Dermis blood vessel endothelial cell (primary cell): ENCODE results near the gene JAKMIP1. TPM values are rescaled to one million over a fixed set of nuclear protein-coding genes. Genes with fewer than 3 reads are reported as not detected.
A peak's percentile ranks its signal among the peaks of the same experiment; 100 is the strongest.
"Not testable (repeated sequence)": the region's sequence is repeated elsewhere in the genome, so short reads cannot be mapped to it uniquely, and the experiment has no call there.

ENCODE experiments used
- DNase-seq: peaks from one replicate; pipeline ENCODE4 v3.0.0; 2010
- total RNA-seq: library from RNA; depleted of rRNA; stranded (reverse); fragments of >200 nt; gene quantifications from 2 replicates; pipeline ENCODE4 v1.2.3, GENCODE V29; 2014

Gene JAKMIP1
- total RNA-seq, 1 donor from 2014 or later, result not detected

DNA sequence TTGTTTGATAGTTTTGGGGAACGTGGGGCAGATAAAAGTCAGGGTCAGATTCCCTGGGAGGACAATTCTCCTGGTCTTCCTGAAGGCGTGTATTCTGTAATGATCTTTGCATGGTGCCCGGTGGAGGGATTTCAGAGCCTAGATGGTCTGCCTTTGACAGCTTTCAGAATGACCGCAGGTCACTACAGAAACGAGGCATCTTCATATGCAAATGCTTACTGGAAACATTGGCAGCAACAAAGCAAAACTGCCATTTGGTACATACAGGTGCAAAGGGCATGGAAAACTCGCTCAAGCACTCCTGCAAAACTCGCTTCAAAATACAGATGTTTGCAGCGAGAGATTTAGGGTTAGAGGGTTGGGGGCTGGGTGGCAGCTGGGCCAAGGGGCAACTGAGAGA is 190.9 kb downstream of the JAKMIP1 start:
- no peak for DNase-seq

DNA sequence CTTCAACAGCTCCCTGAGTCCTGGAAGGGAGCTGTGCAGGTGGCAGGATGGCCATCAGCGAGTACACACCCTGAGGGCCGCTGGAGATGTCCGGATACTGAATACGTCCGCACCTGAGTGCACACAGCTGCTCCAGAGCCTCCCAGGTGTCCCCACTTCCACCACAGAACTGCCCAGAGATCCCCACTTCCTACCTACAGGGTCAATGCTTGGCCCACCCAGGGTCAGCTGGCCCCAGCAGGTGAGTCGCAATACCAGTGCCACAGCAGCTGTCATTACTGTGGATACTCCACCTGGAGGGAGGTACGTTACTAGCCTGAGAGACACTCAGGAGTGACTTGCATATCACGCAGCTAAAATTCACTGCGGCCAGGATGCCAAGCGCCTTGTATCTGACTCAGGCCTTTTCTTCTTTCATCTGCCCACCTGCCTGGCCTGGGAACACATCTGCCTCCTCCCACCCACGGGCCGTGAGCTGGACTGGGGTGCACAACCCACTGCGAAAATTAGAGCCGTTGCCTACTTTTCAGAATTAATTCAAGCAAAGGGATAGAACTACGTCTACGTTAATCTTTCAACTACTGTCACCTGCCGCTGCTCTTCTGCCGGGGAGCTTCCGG is 191.5 kb downstream of the JAKMIP1 start:
- DNase-seq, result no peak

DNA sequence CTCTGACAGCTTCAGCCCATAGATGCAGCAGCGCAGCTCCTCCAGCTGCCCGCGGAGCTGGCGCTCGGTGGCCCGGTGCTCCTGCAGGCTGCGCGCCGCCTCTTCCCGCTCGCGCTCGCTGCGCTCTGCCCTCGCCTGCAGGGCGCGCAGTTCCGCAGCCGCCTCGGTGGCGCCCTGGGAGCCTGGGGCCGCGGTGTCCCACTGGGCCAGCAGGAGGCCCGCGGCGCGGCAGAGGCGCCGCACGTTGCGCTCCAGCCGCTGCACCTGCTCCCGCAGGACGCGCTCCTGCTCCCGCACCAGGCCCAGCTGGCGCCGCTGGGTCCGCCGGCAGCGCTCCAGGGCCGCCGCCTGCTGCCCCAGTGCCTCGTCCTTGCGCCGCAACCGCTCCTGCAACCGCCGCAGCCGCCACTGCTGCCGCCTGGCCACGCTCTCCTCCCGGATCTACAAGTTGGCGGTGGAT is 192.2 kb downstream of the JAKMIP1 start:
- peak; percentile 7 for DNase-seq

DNA sequence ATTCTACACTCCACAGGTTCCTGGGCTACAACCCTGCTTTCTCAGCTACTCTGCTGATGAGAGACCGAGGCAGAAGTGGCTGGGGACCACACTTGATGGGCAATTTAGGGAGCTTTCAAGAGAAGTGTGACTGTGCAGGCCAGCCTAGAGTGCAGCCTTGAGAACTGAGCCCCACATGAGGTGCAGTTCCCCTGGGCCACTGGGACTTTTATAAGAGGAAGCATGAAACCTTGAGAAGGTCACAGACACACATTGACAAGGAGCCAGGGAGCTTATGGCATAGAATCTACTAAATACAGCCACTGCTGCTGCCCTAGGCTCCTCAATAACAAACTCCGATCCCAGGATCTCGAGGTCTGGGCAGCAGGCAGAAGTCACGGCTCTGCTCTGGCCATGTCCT is 195.2 kb downstream of the JAKMIP1 start:
- no peak for DNase-seq

DNA sequence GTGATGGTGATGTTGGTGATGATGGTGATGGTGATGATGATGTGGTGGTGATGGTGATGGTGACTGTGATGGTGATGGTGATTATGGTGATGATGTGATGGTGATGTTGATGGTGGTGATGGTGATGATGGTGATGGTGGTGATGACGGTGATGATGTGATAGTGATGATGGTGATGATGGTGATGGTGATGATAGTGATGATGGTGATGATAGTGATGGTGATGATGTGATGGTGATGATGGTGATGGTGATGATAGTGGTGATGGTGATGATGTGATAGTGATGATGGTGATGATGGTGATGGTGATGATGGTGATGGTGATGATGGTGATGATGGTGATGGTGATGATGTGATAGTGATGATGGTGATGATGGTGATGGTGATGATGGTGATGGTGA is 196.9 kb downstream of the JAKMIP1 start:
- not testable (repeated sequence) for DNase-seq

DNA sequence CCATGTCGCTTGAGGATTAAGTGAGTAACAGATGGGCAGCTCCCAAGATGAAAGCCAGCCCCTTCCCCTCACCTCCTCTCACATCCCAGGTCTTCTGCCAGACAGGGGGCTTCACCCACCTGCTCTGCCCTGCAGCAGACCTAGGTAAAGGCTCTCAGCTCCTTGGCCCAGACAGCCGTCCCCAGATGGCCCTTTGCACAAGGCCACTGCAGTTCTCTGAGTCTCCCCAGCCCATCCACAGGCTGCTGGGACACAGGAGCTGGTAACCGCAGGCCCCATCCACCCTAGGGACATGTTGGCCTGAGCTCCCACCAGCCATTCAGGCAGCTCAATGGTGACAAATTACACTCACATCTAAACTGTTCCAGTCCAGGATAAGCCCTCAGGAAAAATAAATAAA is 197.4 kb downstream of the JAKMIP1 start:
- DNase-seq, result no peak

DNA sequence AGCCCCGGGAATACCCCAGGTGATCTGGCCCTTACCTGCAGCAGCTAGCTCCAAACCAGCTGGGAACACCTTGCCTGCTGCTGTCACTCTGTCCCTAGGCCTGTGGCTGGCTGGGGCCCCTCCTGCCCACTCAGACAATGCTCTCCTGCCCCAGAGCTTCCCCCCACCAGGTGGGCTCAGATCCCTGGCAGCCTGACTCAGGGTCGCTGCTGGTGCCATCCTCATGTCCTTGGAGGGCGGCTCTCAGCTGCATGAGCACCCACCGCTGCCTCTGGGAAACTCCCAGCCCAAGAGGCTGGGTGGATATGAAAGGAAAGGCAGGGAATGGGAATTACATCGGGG is 197.9 kb downstream of the JAKMIP1 start:
- DNase-seq, result no peak

DNA sequence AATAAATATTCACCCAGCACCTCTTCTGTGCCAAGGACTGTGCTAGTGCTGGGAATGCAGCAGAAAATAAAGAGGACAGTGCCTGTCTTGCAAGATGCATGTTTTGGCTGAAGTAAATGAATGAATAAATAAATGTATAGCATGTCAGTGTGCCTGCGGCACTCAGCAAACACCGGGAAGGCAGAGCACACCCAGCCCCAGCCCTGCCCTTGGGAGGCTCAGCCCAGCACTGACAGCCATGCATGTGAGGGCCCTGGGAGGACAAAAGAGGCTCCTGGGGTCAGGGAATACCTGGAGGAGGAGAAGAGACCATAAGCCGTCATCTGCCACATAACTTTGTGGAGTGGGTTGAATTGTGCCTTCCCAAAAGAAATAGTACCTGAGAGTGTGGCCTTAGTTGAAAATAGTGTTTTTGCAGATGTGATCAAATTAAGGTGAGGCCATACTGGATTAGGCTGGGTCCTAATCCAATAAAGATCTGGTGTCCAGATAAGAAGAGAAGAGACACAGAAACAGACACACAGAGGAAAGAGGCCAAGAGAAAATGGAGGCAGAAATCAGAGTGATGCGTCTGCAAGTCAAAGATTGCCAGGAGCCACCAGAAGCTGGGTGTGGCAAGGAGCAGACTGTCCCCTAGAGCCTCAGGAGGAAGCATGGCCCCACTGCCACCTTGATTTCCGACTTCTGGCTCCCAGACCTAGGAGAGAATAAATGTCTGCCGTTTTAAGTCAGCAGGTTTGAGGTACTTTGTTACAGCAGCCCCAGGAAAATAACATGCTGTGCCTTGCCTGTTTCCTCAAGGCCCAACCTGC is 198.5 kb downstream of the JAKMIP1 start:
- DNase-seq, result no peak

DNA sequence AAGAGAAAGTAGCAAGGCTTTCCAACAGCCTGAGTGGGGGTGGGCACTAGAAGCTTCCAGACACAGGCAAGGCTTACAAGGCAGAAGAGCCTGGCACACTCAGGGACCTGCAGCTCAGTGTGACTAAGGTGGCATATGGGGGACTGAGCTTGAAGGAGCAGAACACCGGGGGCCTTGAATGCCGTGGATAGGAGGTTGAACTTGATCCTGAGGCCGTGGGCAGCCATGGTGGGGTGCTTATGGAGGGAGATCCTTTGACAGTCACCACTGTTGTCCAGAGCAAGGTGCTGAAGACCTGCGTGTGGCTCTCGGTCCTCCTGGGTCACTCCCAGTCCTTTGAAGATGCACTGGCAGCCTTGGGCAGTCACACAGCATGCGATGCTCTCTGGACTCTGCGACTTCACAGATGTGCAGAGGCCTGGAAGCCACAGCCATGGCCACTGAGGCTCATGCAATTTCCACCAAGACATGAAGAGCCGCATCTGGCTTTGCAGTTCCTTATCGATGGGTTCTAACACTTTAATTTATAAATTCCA is 200.5 kb downstream of the JAKMIP1 start:
- no peak for DNase-seq

DNA sequence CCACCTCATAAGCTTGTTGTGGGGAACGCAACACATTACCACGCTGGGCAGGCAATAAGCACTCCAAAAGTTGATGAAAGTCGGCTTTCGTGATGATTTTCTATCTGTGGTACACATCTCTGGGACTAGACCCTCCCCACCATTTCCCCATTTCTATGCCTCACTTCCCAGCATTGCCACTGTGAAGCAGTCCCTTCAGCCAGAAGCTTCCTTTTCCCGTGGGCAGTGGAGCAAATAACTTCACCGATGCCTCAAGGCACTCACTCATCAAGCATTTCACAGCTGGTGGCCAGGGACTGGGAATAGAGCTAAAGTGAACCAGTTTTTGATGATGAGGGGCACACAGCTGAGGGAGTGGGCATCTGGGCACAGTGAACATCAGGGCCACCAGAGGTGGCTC is 201.0 kb downstream of the JAKMIP1 start:
- no peak for DNase-seq

DNA sequence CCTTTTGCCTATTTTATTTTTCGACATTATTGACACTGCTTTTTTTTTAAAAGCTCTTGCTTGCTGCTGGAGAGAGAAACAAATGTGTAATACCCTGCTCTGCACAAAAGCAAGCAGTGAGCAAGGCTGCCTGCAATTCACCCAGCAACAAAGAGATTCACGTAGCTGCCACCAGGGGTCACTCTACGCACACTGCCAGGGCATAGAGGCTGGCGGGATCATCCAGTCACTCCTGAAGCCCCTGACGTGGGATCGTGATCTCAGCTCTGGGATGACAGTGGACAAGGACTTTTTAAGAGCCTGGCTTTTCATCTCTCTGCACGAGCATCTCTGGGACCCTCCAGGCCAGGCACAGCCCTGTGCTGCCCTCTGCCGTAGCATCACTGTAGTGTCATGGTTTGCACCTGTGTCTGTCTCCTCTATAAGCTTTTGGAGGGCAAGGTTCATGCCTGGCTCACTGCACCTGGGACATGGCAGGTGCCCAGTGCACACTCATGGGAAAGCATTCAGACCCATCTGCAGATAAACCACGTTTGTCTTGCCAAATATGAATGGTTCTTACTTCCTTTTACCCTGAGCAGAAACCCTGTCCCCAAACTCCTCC is 201.9 kb downstream of the JAKMIP1 start:
- peak; percentile 83 for DNase-seq

DNA sequence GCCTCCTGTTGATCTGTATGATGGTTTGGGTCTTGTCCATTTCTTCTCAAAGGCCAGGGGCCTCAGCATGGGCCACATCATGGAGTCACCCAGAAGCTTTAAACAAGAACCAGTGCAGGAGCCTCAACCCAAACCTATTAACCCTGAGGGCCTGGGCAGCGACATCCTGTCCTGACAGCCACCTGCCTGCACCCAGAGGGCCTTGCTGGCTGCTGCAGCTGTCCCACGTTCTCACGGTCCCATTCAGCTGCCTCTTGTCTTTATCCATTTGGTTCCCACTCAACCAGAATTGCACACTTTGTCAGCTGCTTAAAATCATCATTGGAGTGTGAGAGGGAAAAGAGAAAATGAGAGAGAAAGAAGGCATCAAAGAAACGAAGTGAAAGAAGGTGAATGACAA is 203.7 kb downstream of the JAKMIP1 start:
- DNase-seq, result no peak

DNA sequence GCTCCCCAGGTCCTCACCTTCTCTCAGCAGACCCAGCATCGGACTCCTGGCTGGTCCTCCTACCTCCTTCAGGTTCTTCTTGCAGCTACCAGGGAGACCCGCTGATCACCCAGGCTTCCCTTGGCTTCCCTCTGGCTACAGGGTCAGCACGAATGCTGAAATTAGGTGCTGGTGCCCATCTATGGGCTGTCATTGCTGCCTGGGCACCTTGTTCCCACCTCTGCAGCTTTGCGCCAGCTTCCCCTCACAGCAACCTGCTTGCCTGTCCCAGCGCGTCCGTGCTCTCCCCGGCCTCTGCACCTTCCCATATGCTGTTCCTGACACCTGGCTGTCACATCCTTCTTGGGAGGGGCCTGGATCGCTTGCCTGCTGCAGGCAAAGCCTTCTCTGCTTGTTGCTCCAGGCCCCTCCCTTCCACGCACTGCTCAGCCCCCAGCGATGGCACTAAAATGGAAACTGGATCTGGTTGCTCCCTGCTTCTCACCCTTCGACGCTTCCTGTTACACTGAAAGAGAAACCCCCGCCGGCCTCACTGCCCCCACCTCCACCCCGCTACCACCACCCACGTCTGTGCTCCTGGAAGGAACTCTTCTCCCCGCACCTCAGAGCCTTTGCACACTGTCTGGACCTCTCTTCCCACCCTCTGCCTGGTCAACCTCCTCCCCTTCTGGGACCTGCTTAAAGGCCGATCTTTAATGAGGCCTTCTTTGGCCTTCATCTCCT is 204.3 kb downstream of the JAKMIP1 start:
- DNase-seq, result no peak

DNA sequence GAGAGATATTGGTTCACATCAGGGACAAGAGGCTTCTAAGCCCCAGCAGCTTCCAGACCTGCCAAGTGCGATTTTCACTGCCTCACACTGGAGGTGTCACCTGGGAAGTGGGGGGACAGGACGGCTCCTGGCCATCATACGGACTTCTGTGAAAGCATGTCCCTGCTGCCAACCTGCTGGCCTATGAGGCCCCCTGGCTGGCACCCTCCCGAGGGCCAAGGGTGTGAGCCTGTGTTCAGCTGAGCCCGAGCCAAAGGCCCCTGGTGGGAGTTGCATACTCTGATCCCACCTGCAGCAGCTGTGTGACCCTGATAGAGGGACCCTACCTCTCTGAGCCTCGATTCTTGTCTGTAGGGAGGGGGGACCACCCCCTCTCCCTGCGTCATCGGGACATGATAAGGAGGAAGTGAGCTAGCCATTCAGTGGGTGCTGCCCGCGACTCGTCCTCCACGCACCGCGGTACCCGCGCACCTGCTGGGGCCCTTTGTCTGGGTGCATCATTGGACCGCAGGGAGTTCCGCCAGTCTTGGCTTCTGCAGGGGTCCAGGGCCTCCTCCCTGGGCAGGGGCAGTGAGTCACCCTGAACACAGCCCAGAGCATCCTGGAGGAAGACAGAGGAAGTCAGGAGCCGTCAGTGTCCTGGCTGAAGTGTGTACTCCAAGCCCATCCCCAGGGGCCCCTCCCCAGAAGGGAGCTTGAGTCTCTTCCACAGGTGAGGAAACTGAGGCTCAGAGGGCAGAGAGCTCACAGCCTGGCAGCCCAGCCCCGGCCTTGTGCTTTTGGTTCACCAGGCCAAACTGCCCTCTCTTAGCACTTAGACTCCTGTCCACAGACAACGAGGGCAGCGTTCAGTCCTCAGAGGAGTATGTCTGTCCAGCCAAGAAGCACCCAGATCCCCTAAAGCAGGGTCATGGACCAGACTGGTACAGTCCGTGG is 206.2 kb downstream of the JAKMIP1 start:
- no peak for DNase-seq

DNA sequence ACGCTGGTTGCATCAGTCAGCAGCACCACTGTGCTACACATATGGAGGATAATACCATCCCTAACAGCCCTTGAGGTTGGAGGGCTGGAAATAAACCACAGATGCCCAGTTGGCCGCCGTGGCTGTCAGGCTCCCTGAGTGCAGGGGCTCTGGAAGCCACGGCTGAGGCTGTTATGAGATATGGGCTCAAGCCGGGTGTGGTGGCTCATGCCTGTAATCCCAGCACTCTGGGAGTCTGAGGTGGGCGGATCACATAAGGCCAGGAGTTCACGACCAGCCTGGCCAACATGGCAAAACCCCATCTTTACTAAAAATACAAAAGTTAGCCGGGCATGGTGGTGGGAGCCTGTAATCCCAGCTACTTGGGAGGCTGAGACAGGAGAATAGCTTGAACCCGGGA is 207.0 kb downstream of the JAKMIP1 start:
- not testable (repeated sequence) for DNase-seq

DNA sequence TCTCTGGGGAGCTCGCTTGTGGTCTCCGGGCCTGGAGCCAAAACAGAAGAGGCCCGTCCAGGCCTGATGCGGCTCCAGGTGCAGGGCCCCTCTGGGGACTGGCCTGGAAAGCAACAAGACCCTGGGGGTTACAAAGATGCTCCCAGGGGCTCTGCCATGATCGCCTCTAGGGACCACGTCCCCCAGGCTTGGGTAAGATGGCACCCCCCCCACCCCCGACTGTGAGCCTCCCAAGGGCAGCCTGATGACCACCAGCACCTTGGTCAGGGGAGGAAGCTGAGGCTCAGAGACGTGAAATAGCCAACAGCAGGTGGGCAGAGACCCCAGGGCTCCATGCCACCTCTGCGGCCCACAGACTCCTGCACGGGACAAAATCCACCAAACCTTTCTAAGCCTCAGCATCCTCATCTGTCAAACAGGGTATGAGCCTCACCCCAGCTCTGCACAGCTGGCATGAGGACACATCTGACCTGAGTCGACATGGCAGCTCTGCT is 207.5 kb downstream of the JAKMIP1 start:
- no peak for DNase-seq

DNA sequence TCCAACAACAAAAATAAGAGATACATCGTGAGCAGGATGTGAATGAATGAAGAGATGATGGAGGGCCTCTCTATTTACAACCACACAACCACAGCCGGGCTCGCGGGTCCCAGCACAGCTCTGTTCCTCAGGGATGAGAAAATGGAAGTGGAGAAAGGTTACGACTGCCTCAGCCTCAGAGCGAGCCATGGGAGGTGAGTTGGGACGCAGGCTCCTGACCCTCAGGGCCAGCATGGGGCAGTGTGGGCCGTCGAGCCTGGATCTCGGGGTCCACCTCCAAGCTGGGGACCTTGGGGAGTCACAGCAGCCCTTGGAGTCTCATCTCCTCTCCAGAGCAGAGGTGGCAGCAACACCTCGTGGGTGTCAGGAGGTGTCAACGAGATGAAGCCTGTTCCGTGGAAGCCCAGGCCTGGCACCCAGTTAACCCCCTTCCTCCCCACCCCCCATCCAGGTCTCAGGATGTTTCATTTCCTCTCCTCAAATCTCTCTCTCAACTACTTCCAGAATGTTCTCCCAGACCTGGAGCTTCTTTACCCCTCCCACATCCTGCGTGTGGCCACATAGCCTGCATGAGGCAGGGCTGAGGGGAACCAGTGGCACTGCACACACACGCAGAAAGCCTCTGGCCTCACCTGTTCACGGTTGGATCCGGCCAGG is 208.1 kb downstream of the JAKMIP1 start:
- no peak for DNase-seq

DNA sequence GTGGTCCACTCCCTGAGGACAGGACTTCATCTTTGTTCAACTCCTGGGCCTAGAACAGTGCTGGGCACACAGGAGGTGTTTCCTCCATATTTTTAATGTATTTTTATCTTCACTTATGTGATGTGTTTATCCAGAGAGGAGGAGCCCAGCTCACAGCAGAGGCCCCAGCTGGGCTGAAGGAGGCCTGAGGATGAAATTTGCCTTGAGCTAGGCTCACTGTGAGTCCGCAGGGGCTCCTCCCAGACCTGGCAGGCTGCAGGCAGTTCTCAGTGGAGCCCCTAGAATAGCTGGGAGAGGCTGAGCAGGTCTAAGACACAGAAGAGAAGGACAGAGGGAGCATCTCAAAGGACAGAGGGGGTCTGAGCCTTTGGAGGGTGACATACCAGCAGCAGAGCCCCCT is 208.9 kb downstream of the JAKMIP1 start:
- no peak for DNase-seq

DNA sequence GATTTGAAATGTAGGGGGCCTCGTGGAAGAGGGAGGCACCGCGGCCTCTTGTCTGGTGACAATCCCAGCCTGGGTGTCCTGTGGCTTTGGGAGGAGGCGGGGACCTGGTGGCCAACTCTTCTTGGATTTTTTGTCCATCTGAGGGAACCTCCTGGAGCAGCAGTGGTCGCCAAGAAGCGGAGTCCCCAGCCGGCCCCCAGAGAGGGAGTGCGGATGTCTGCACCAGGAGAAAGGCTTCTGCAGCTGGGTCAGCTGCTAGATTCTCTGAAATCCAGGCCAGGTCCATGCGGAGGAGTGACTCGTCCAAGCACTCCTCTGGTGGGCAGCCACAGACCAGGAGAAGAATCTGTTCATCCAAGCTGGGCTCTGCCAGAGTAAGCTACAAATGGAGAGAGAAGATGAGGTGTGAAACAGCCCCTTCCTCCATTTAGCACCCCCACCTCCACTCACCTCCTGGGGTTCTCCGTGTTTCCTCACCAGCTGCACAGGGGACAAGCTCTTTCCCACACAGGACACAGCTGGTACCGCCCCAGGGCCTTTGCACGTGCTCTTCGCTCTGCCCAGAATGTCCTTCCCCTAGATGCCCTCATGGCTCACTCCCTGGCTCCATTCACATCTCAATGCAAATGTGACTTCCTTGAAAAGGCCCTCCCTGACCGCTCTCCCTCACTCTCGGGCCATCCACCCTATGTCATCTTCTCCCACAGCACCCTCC is 209.7 kb downstream of the JAKMIP1 start:
- no peak for DNase-seq
